IPS-NIHi7 (cell line): ENCODE results near the gene ACVR2A.
A peak's percentile ranks its signal among the peaks of the same experiment; 100 is the strongest.

Source experiments
- DNase-seq: peaks from one replicate; pipeline ENCODE4 v3.0.0; 2012; ENCODE audit warnings: mixed read lengths; ENCODE audit errors: extremely low spot score

The ACVR2A gene

GRCh38 chr2:147844697-147845410, at the start of gene ACVR2A:
ACVR2A (plus strand) TSS chr2:147845029; CDS start chr2:147845153, 124 bp downstream.
- peak; percentile 37 for DNase-seq

GRCh38 chr2:147800316-147800715, 44.5 kb upstream of the ACVR2A start:
- no peak for DNase-seq

GRCh38 chr2:147806846-147807245, 38.0 kb upstream of the ACVR2A start:
- no peak for DNase-seq

- no peak for DNase-seq
Observed at GRCh38 chr2:147808520-147808919, 36.3 kb upstream of the ACVR2A start.

- DNase-seq, result no peak
Observed at GRCh38 chr2:147810883-147811765, 33.7 kb upstream of the ACVR2A start.

- no peak for DNase-seq
Observed at GRCh38 chr2:147818741-147819140, 26.1 kb upstream of the ACVR2A start.

- no peak for DNase-seq
Observed at GRCh38 chr2:147824620-147825019, 20.2 kb upstream of the ACVR2A start.

- DNase-seq, result no peak
Observed at GRCh38 chr2:147826278-147827087, 18.3 kb upstream of the ACVR2A start.

- DNase-seq, result no peak
Observed at GRCh38 chr2:147827088-147827375, 17.8 kb upstream of the ACVR2A start.

- no peak for DNase-seq
Observed at GRCh38 chr2:147829106-147829505, 15.7 kb upstream of the ACVR2A start.

- DNase-seq, result no peak
Observed at GRCh38 chr2:147836099-147836498, 8.7 kb upstream of the ACVR2A start.

- DNase-seq, result no peak
Observed at GRCh38 chr2:147843391-147843863, 1.4 kb upstream of the ACVR2A start.

GRCh38 chr2:147843864-147844696, 749 bp upstream of the ACVR2A start:
- DNase-seq, result peak; percentile 91

- no peak for DNase-seq
Observed at GRCh38 chr2:147845411-147845971, 662 bp downstream of the ACVR2A start.

GRCh38 chr2:147846412-147847081, 1.7 kb downstream of the ACVR2A start:
- DNase-seq, result no peak

- no peak for DNase-seq
Observed at GRCh38 chr2:147847746-147848391, 3.0 kb downstream of the ACVR2A start.

GRCh38 chr2:147850838-147851237, 6.0 kb downstream of the ACVR2A start:
- no peak for DNase-seq

GRCh38 chr2:147851244-147851930, 6.6 kb downstream of the ACVR2A start:
- DNase-seq, result no peak

GRCh38 chr2:147854557-147855134, 9.8 kb downstream of the ACVR2A start:
- no peak for DNase-seq
